ENCODE results near the gene C2. TPM values are rescaled to one million over a fixed set of nuclear protein-coding genes. Genes with fewer than 3 reads are reported as not detected.

C2 gene
- total RNA-seq, 2 donors from 2014 or later, result 7.8 to 15.2 TPM

GRCh38 chr6:31899882-31900722, 27.4 kb upstream of the C2 start:
- H3K4me3 ChIP-seq, result no peak overlapping the region
- H3K9me3 ChIP-seq, result no peaks in the 10 kb centered on the region
- DNase-seq, result no peak
- intact Hi-C loops (cut with DNase I), result loop anchor here (5.0 kb wide), 1 partner anchor 52 kb away; no protein-coding TSS in a partner anchor
- no peaks in the 10 kb centered on the region for H3K36me3 ChIP-seq
- TF ChIP-seq CTCF (IDR thresholded peaks at IDR 0.05), result no peak
- H3K27ac ChIP-seq, result no peak overlapping the region
- H3K4me1 ChIP-seq, result no peaks in the 10 kb centered on the region
- H3K9ac ChIP-seq (ENCODE audit: low read depth in 2 of 2, low read length in 2 of 2), result no peak overlapping the region
- no peaks in the 10 kb centered on the region for H3K27me3 ChIP-seq

GRCh38 chr6:31900917-31901414, 26.6 kb upstream of the C2 start:
- peak; percentile 47 for DNase-seq
- intact Hi-C loops (cut with DNase I), result loop anchor here (5.0 kb wide), 1 partner anchor 51 kb away; no protein-coding TSS in a partner anchor
- H3K36me3 ChIP-seq, result no peaks in the 10 kb centered on the region
- peak overlapping the region; percentile 47 to 85 for H3K9ac ChIP-seq (ENCODE audit: low read depth in 2 of 2, low read length in 2 of 2)
- no peaks in the 10 kb centered on the region for H3K9me3 ChIP-seq
- H3K4me1 ChIP-seq, result no peaks in the 10 kb centered on the region
- H3K4me3 ChIP-seq, result peak overlapping the region; percentile 50
- H3K27ac ChIP-seq, result peak overlapping the region; percentile 82
- TF ChIP-seq CTCF (IDR thresholded peaks at IDR 0.05), result no peak
- H3K27me3 ChIP-seq, result no peaks in the 10 kb centered on the region

- H3K4me1 ChIP-seq, result no peaks in the 10 kb centered on the region
- peak overlapping the region; percentile 50 for H3K4me3 ChIP-seq
- no peaks in the 10 kb centered on the region for H3K27me3 ChIP-seq
- H3K9me3 ChIP-seq, result no peaks in the 10 kb centered on the region
- no peaks in the 10 kb centered on the region for H3K36me3 ChIP-seq
- peak; percentile 72 for DNase-seq
- no peak for TF ChIP-seq CTCF (IDR thresholded peaks at IDR 0.05)
- peak overlapping the region; percentile 82 for H3K27ac ChIP-seq
- intact Hi-C loops (cut with DNase I), result loop anchor here (5.0 kb wide), 1 partner anchor 51 kb away; no protein-coding TSS in a partner anchor
- H3K9ac ChIP-seq (ENCODE audit: low read depth in 2 of 2, low read length in 2 of 2), result peak overlapping the region; percentile 72 to 85
Observed at GRCh38 chr6:31901415-31901952, 26.0 kb upstream of the C2 start.

GRCh38 chr6:31901953-31902643, 25.4 kb upstream of the C2 start, which contains the start of gene ZBTB12:
Gene ZBTB12 (minus strand): TSS chr6:31902086. CDS start chr6:31901305, 781 bp downstream.
- H3K4me1 ChIP-seq, result no peaks in the 10 kb centered on the region
- intact Hi-C loops (cut with DNase I), result loop anchor here (5.0 kb wide), 1 partner anchor 50 kb away; no protein-coding TSS in a partner anchor
- DNase-seq, result peak; percentile 90
- peak within 1 kb of the TSS; percentile 50 for H3K4me3 ChIP-seq
- TF ChIP-seq CTCF (IDR thresholded peaks at IDR 0.05), result no peak
- H3K36me3 ChIP-seq, result no peaks in the 10 kb centered on the region
- no peaks in the 10 kb centered on the region for H3K9me3 ChIP-seq
- peak within 1 kb of the TSS; percentile 72 to 85 for H3K9ac ChIP-seq (ENCODE audit: low read depth in 2 of 2, low read length in 2 of 2)
- no peaks in the 10 kb centered on the region for H3K27me3 ChIP-seq
- H3K27ac ChIP-seq, result peak within 1 kb of the TSS; percentile 82

- TF ChIP-seq CTCF (IDR thresholded peaks at IDR 0.05), result no peak
- no peak for DNase-seq
- Histone ChIP-seq H3K36me3 (no peaks in the 10 kb centered on the region), H3K4me1 (no peaks in the 10 kb centered on the region), H3K27ac (no peak overlapping the region), H3K9me3 (no peaks in the 10 kb centered on the region), H3K27me3 (no peaks in the 10 kb centered on the region), H3K4me3 (no peak overlapping the region), H3K9ac (ENCODE audit: low read depth in 2 of 2, low read length in 2 of 2) (no peak overlapping the region)
- intact Hi-C loops (cut with DNase I), result loop anchor here (5.0 kb wide), 1 partner anchor 48 kb away; no protein-coding TSS in a partner anchor
Observed at GRCh38 chr6:31903957-31904356, 23.6 kb upstream of the C2 start.

All from colonic mucosa (tissue), 4 donors.